ENCODE data around the gene TRIM66. TPM values are rescaled to one million over a fixed set of nuclear protein-coding genes. Genes with fewer than 3 reads are reported as not detected.
A peak's percentile ranks its signal among the peaks of the same experiment; 100 is the strongest.

The TRIM66 gene
- total RNA-seq, 1 donor from 2014 or later, result 7.3 TPM

DNA sequence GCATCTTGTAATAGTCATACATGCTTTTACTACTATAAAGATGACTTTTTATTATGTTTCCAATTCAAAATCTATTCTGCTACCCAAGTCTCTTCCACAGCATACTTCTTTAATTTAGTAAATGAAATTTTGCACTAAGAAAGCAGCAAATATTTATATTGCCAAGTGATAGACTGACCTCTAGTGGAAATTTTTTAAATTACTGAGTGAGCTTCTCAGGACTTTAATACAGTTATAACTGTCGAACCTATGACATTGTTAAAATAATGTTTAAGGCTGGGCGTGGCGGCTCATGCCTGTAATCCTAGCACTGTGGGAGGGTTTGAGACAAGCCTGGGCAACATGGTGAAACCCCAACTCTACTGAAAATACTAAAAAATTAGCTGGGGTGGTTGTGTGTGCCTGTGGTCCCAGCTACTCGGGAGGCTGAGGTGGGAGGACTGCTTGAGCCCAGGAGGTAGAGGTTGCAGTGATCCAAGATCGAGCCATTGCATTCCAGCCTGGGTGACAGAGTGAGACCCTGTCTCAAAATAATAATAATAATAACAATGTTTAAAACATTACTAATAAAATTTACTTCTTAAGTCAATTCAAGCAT lies 115.8 kb downstream of the TRIM66 start:
- peak; percentile 1 for DNase-seq (ENCODE audit: low read depth, low spot score)

DNA sequence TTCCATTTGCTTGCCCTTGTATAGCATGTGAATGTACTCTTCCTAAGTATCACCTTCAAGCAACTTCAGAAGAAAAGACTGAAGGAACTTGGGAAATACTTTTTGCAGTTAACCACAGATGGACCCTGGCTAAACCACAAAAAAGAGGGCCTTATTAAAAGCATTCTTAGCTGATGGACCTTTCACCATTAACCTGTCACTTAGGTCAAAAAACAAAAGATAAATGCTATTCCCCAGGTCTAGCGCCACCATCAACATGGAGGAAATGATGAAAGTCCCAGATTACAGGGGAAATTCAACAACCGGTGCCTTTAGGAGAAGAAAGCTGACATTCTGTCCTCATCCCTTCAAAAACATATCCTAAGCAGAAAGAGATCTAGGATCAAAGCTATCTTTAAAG lies 117.9 kb downstream of the TRIM66 start:
- DNase-seq (ENCODE audit: low read depth, low spot score), result no peak

Other genes with a start within 250 kb of the TRIM66 start
- gene STK33, start 88.4 kb downstream of the TRIM66 start, total RNA-seq, result 0.11 and 0.33 TPM in 2 replicates
- gene RPL27A, start 127 bp upstream of the TRIM66 start, total RNA-seq, result 660 and 1,292 TPM in 2 replicates
- 20.4 and 23.5 TPM in 2 replicates for gene AKIP1, start 228.5 kb upstream of the TRIM66 start, total RNA-seq